GM12865 (cell line): ENCODE measurements around the gene ACP2.
A peak's percentile ranks its signal among the peaks of the same experiment; 100 is the strongest.

Experiments used
- DNase-seq: peaks from one replicate; pipeline ENCODE4 v3.0.0; 2010; ENCODE audit warnings: low read depth
- H3K4me3 ChIP-seq: 2 replicates; pipeline ENCODE4 v1.5.1; 2011; ENCODE audit warnings: mild to moderate bottlenecking, low read depth, low read length, control low read depth
- CTCF ChIP-seq: IDR thresholded peaks from 2 replicates; pipeline ENCODE4 v1.5.1; 2011; ENCODE audit warnings: low read length, control low read depth, low read depth, inconsistent platforms; ENCODE audit not compliant: insufficient read depth; ENCODE audit errors: missing control alignments

ACP2 gene

GRCh38 chr11:47260366-47260765, 11.8 kb upstream of the ACP2 start:
- DNase-seq, result no peak
- TF ChIP-seq CTCF, result no peak
- H3K4me3 ChIP-seq, result no peak overlapping the region

- TF ChIP-seq CTCF, result peak; percentile 60
- no peak overlapping the region for H3K4me3 ChIP-seq
These were observed 10.8 kb upstream of the ACP2 start for GRCh38 chr11:47259232-47259977.

GRCh38 chr11:47258317-47258902, 9.8 kb upstream of the ACP2 start:
- no peak for TF ChIP-seq CTCF
- no peak overlapping the region for H3K4me3 ChIP-seq
- DNase-seq, result no peak

More at GRCh38 chr11:47259232-47259977, 10.8 kb upstream of the ACP2 start:
- peak; percentile 33 for DNase-seq

GRCh38 chr11:47257517-47258316, 9.1 kb upstream of the ACP2 start, which contains the start of gene NR1H3:
NR1H3 (plus strand) TSS chr11:47257996; CDS start chr11:47259217, 1,221 bp downstream.
- TF ChIP-seq CTCF, result peak; percentile 21
- no peak for DNase-seq
- no peak within 1 kb of the TSS for H3K4me3 ChIP-seq

GRCh38 chr11:47257177-47257516, 8.5 kb upstream of the ACP2 start:
- no peak for DNase-seq
- no peak overlapping the region for H3K4me3 ChIP-seq
- TF ChIP-seq CTCF, result no peak

- no peak for DNase-seq
- no peak overlapping the region for H3K4me3 ChIP-seq
- TF ChIP-seq CTCF, result no peak
These were observed 7.8 kb upstream of the ACP2 start for GRCh38 chr11:47256374-47256773.
